ENCODE measurements around the gene ACP3.

ACP3 gene

GRCh38 chr3:132317229-132317948, at the start of gene ACP3:
TSS of gene ACP3 (plus strand) at chr3:132317407. CDS start at chr3:132317457, 50 bp downstream.
- in situ Hi-C loops (cut with HindIII; ENCODE audit: low pct_unique_long_range_greater_than_20kb, low sequenced_read_pairs) = no loop called here
- no peak for TF ChIP-seq JUND (IDR thresholded peaks at IDR 0.05; ENCODE audit: low read depth)
- peak; percentile 10 to 79 for DNase-seq (ENCODE audit: low read depth in 1 of 2, low spot score in 1 of 2)

- DNase-seq (ENCODE audit: low read depth in 1 of 2, low spot score in 1 of 2) = peak in 1 of 2 experiments; percentile 35
- in situ Hi-C loops (cut with HindIII; ENCODE audit: low pct_unique_long_range_greater_than_20kb, low sequenced_read_pairs) = no loop called here
- no peak for TF ChIP-seq JUND (IDR thresholded peaks at IDR 0.05; ENCODE audit: low read depth)
Observed at GRCh38 chr3:132268956-132269355, 48.3 kb upstream of the ACP3 start.

GRCh38 chr3:132273036-132273435, 44.2 kb upstream of the ACP3 start:
- DNase-seq (ENCODE audit: low read depth in 1 of 2, low spot score in 1 of 2) = no peak
- no peak for TF ChIP-seq JUND (IDR thresholded peaks at IDR 0.05; ENCODE audit: low read depth)
- in situ Hi-C loops (cut with HindIII; ENCODE audit: low pct_unique_long_range_greater_than_20kb, low sequenced_read_pairs) = no loop called here

GRCh38 chr3:132276228-132276906, 40.8 kb upstream of the ACP3 start:
- no peak for TF ChIP-seq JUND (IDR thresholded peaks at IDR 0.05; ENCODE audit: low read depth)
- in situ Hi-C loops (cut with HindIII; ENCODE audit: low pct_unique_long_range_greater_than_20kb, low sequenced_read_pairs) = no loop called here
- DNase-seq (ENCODE audit: low read depth in 1 of 2, low spot score in 1 of 2) = no peak

GRCh38 chr3:132279030-132279429, 38.2 kb upstream of the ACP3 start:
- no peak for DNase-seq (ENCODE audit: low read depth in 1 of 2, low spot score in 1 of 2)
- no peak for TF ChIP-seq JUND (IDR thresholded peaks at IDR 0.05; ENCODE audit: low read depth)
- in situ Hi-C loops (cut with HindIII; ENCODE audit: low pct_unique_long_range_greater_than_20kb, low sequenced_read_pairs) = no loop called here

GRCh38 chr3:132283440-132283839, 33.8 kb upstream of the ACP3 start:
- TF ChIP-seq JUND (IDR thresholded peaks at IDR 0.05; ENCODE audit: low read depth) = no peak
- in situ Hi-C loops (cut with HindIII; ENCODE audit: low pct_unique_long_range_greater_than_20kb, low sequenced_read_pairs) = no loop called here
- no peak for DNase-seq (ENCODE audit: low read depth in 1 of 2, low spot score in 1 of 2)

GRCh38 chr3:132283916-132284405, 33.2 kb upstream of the ACP3 start:
- TF ChIP-seq JUND (IDR thresholded peaks at IDR 0.05; ENCODE audit: low read depth) = no peak
- in situ Hi-C loops (cut with HindIII; ENCODE audit: low pct_unique_long_range_greater_than_20kb, low sequenced_read_pairs) = no loop called here
- no peak for DNase-seq (ENCODE audit: low read depth in 1 of 2, low spot score in 1 of 2)

GRCh38 chr3:132284781-132285619, 32.2 kb upstream of the ACP3 start:
- no peak for TF ChIP-seq JUND (IDR thresholded peaks at IDR 0.05; ENCODE audit: low read depth)
- in situ Hi-C loops (cut with HindIII; ENCODE audit: low pct_unique_long_range_greater_than_20kb, low sequenced_read_pairs) = no loop called here
- no peak for DNase-seq (ENCODE audit: low read depth in 1 of 2, low spot score in 1 of 2)

GRCh38 chr3:132285620-132285945, 31.6 kb upstream of the ACP3 start:
- no peak for DNase-seq (ENCODE audit: low read depth in 1 of 2, low spot score in 1 of 2)
- in situ Hi-C loops (cut with HindIII; ENCODE audit: low pct_unique_long_range_greater_than_20kb, low sequenced_read_pairs) = no loop called here
- TF ChIP-seq JUND (IDR thresholded peaks at IDR 0.05; ENCODE audit: low read depth) = no peak

GRCh38 chr3:132286035-132286434, 31.2 kb upstream of the ACP3 start:
- TF ChIP-seq JUND (IDR thresholded peaks at IDR 0.05; ENCODE audit: low read depth) = no peak
- in situ Hi-C loops (cut with HindIII; ENCODE audit: low pct_unique_long_range_greater_than_20kb, low sequenced_read_pairs) = no loop called here
- DNase-seq (ENCODE audit: low read depth in 1 of 2, low spot score in 1 of 2) = no peak

GRCh38 chr3:132288357-132288756, 28.9 kb upstream of the ACP3 start:
- no peak for TF ChIP-seq JUND (IDR thresholded peaks at IDR 0.05; ENCODE audit: low read depth)
- no peak for DNase-seq (ENCODE audit: low read depth in 1 of 2, low spot score in 1 of 2)
- in situ Hi-C loops (cut with HindIII; ENCODE audit: low pct_unique_long_range_greater_than_20kb, low sequenced_read_pairs) = no loop called here

- no peak for TF ChIP-seq JUND (IDR thresholded peaks at IDR 0.05; ENCODE audit: low read depth)
- in situ Hi-C loops (cut with HindIII; ENCODE audit: low pct_unique_long_range_greater_than_20kb, low sequenced_read_pairs) = no loop called here
- DNase-seq (ENCODE audit: low read depth in 1 of 2, low spot score in 1 of 2) = no peak
Observed at GRCh38 chr3:132289316-132289715, 27.9 kb upstream of the ACP3 start.

- no peak for TF ChIP-seq JUND (IDR thresholded peaks at IDR 0.05; ENCODE audit: low read depth)
- no peak for DNase-seq (ENCODE audit: low read depth in 1 of 2, low spot score in 1 of 2)
- in situ Hi-C loops (cut with HindIII; ENCODE audit: low pct_unique_long_range_greater_than_20kb, low sequenced_read_pairs) = no loop called here
Observed at GRCh38 chr3:132290833-132291232, 26.4 kb upstream of the ACP3 start.

Data from T47D (cell line).